GM18517 (cell line): ENCODE results near the gene CARTPT.

Experiments used
- ATAC-seq: cut with Tn5 transposase; IDR thresholded peaks from one replicate; pipeline ENCODE4 v1.9.1; 2021; ENCODE audit warnings: mild to moderate bottlenecking, moderate library complexity; ENCODE audit not compliant: unreplicated experiment

Gene CARTPT

GRCh38 chr5:71719063-71719964 lies at the start of gene CARTPT:
Gene CARTPT (plus strand): TSS chr5:71719275. CDS start chr5:71719294, 19 bp downstream.
- no peak for ATAC-seq

GRCh38 chr5:71677977-71678376 lies 41.1 kb upstream of the CARTPT start:
- no peak for ATAC-seq

GRCh38 chr5:71679714-71680113 lies 39.4 kb upstream of the CARTPT start:
- ATAC-seq = no peak

- no peak for ATAC-seq
These were observed 38.6 kb upstream of the CARTPT start for GRCh38 chr5:71680510-71680909.

- no peak for ATAC-seq
These were observed 37.8 kb upstream of the CARTPT start for GRCh38 chr5:71681296-71681695.

- no peak for ATAC-seq
These were observed 34.8 kb upstream of the CARTPT start for GRCh38 chr5:71684309-71684708.

GRCh38 chr5:71693828-71694427 lies 25.1 kb upstream of the CARTPT start:
- no peak for ATAC-seq

- no peak for ATAC-seq
These were observed 24.0 kb upstream of the CARTPT start for GRCh38 chr5:71695071-71695470.

GRCh38 chr5:71695595-71695994 lies 23.5 kb upstream of the CARTPT start:
- no peak for ATAC-seq

- no peak for ATAC-seq
These were observed 21.1 kb upstream of the CARTPT start for GRCh38 chr5:71697967-71698366.

- no peak for ATAC-seq
These were observed 19.8 kb upstream of the CARTPT start for GRCh38 chr5:71699233-71699632.

- no peak for ATAC-seq
These were observed 19.3 kb upstream of the CARTPT start for GRCh38 chr5:71699751-71700150.

- ATAC-seq = no peak
These were observed 18.3 kb upstream of the CARTPT start for GRCh38 chr5:71700803-71701202.

- no peak for ATAC-seq
These were observed 17.7 kb upstream of the CARTPT start for GRCh38 chr5:71701407-71701806.

GRCh38 chr5:71703941-71704340 lies 15.1 kb upstream of the CARTPT start:
- no peak for ATAC-seq

GRCh38 chr5:71705421-71705820 lies 13.7 kb upstream of the CARTPT start:
- ATAC-seq = no peak

GRCh38 chr5:71706906-71707305 lies 12.2 kb upstream of the CARTPT start:
- ATAC-seq = no peak

- ATAC-seq = no peak
These were observed 7.5 kb upstream of the CARTPT start for GRCh38 chr5:71711610-71712009.

- no peak for ATAC-seq
These were observed 4.2 kb upstream of the CARTPT start for GRCh38 chr5:71714911-71715310.

GRCh38 chr5:71727978-71728377 lies 8.9 kb downstream of the CARTPT start:
- no peak for ATAC-seq

- no peak for ATAC-seq
These were observed 11.9 kb downstream of the CARTPT start for GRCh38 chr5:71731015-71731414.

- ATAC-seq = no peak
These were observed 12.9 kb downstream of the CARTPT start for GRCh38 chr5:71732011-71732410.
